GM21526 (cell line): ENCODE measurements around the gene SERINC1.

ENCODE experiments used
- ATAC-seq: cut with Tn5 transposase; IDR thresholded peaks from one replicate; pipeline ENCODE4 v1.9.1; 2021; ENCODE audit warnings: moderate library complexity; ENCODE audit not compliant: unreplicated experiment, low FRiP score

The SERINC1 gene

DNA sequence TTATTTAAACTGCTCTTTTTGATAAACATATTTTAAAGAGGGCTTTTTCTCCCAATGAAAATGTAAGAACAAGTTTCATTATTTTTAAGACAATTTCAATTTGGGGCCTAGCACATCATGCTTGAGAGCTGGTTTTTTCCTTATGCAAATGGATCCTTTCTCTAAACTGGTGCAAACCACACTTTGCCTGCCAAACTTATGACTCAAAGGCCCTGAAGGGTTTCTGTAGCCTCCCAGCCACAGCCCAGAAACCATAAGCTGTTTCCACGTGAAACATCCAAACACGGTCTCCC, 72.6 kb downstream of the SERINC1 start:
- no peak for ATAC-seq

- no peak for ATAC-seq
Measured at GRCh38 chr6:122394016-122394415, 77.6 kb downstream of the SERINC1 start.

GRCh38 chr6:122393351-122393896, 78.2 kb downstream of the SERINC1 start:
- no peak for ATAC-seq
